D721Med (cell line): ENCODE measurements around the gene ADAP2.

Source experiments
- DNase-seq: peaks from one replicate; pipeline ENCODE4 v3.0.0; 2011; ENCODE audit warnings: low spot score; ENCODE audit not compliant: insufficient read length
- FAIRE-seq: peaks from 2 replicates; lab custom pipeline; 2011; peaks lifted over from hg19 to GRCh38; lab: Jason Lieb, UNC
- CTCF ChIP-seq: IDR thresholded peaks from 2 replicates; pipeline ENCODE4 v1.5.1; 2012; ENCODE audit warnings: mild to moderate bottlenecking, control low read depth; ENCODE audit not compliant: insufficient read depth; ENCODE audit errors: missing control alignments

ADAP2 gene

GRCh38 chr17:31008374-31009041 lies 86.8 kb downstream of the ADAP2 start:
- TF ChIP-seq CTCF, result no peak
- FAIRE-seq, result no peak
- DNase-seq, result no peak
